Cortex of kidney (tissue), 1 donor: ENCODE data around the gene ABHD17C.
"Not testable (repeated sequence)": the region's sequence is repeated elsewhere in the genome, so short reads cannot be mapped to it uniquely, and the experiment has no call there.

Experiments
- DNase-seq: peaks from one replicate; lab custom pipeline; 2025; lab: John Stamatoyannopoulos, UW

Gene ABHD17C

DNA sequence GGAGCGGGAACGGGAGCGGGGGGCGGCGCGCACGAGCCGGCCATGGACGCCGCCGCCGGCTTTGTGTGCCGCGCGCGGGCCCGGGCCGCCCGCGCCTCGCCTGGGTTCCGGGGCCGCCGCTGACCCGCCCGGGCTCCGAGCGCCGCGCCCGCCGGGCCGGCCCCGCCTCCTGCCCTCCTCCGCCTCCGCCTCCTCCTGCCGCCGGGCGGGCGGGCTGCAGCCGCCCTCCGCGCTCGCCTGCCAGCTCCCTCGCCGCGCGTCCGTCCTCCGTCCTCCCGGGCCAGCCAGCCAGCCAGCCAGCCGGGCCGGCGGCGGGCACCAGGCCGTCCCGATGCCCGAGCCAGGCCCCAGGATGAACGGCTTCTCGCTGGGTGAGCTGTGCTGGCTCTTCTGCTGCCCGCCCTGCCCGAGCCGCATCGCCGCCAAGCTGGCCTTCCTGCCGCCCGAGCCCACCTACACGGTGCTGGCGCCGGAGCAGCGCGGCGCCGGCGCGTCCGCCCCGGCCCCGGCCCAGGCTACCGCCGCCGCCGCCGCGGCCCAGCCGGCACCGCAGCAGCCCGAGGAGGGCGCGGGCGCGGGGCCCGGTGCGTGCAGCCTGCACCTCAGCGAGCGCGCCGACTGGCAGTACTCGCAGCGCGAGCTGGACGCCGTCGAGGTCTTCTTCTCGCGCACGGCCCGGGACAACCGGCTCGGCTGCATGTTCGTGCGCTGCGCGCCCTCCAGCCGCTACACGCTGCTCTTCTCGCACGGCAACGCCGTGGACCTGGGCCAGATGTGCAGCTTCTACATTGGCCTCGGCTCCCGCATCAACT, at the start of gene ABHD17C:
Gene ABHD17C, plus strand, starts transcription at position 212 of the 812 bp plus-strand sequence. Its CDS starts 120 bp downstream, at position 332.
- no peak for DNase-seq

DNA sequence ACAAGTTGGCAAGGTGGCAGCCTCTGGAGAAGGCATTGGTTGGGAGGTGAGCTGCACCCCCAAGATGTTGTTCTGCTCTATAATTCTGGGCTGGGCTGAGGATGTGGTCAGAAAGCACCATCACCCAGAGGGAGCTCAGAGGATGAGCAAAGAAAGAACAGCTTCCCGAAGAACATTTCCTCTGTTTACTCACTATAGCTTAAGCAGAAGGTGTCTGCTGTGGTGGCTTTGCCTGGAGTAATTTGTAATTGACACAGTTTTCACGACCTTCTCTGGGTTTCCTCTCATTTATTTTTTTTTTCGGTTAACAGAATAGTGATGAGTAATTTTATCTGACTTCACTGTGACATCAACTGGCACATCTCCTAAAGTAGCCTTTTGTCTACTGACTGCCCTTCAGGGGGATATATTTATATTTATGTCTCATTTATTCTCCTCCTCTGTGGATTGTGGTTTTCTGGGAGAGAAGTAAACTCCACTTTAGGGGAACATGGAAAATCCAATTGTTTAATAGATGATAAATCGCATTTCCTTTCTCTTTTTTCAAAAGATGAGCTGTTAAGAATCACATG, 49.5 kb upstream of the ABHD17C start:
- DNase-seq = no peak

DNA sequence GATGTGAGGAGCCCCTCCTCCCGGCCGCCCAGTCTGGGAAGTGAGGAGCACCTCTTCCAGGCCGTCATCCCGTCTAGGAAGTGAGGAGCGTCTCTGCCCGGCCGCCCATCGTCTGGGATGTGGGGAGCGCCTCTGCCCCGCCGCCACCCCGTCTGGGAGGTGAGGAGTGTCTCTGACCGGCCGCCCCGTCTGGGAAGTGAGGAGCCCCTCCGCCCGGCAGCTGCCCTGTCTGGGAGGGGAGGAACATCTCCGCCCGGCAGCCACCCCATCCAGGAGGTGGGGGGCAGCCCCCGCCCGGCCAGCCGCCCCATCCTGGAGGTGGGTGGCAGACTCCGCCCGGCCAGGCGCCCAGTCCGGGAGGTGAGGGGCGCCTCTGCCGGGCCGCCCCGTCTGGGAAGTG, 47.7 kb upstream of the ABHD17C start:
- DNase-seq = not testable (repeated sequence)

- DNase-seq = no peak
Measured at GRCh38 chr15:80654299-80654698, 40.8 kb upstream of the ABHD17C start.

DNA sequence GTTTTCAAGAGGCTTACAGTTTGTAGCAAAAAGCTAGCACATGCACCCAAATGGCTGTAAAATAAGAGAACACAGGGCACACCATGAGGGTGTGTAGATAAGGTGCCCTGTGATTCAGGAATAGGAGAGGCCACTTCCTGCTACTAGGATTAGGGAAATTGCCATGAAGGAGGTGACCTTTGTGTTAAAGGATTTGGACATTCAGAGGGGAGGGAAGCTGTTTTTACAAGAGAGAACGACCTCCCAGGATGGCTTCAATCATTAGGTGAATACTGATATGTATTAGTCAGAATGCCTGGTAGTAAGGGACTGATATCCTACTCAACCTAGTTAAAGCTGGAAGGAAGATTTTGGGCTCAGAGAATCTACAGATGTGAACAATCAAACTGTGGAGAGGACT, 35.7 kb upstream of the ABHD17C start:
- DNase-seq = no peak

DNA sequence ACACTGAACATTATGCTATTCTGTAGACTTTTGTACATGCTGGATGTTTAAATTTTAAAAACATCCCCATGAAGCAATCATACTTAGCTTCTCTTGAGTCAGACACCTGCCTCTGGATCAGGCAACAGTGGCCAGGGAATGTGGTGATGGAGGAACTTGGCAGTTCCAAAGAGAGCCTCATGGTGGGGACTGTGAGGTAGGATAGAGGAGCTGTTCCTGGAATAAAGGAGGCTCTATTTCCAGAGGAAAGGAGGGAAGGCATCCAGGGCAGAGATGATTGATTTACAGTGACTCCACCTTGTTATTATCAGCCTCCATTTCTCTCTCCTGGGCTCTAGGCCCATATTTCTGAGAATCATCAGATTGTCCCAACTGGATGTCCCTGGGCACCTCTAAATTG, 35.0 kb upstream of the ABHD17C start:
- no peak for DNase-seq

DNA sequence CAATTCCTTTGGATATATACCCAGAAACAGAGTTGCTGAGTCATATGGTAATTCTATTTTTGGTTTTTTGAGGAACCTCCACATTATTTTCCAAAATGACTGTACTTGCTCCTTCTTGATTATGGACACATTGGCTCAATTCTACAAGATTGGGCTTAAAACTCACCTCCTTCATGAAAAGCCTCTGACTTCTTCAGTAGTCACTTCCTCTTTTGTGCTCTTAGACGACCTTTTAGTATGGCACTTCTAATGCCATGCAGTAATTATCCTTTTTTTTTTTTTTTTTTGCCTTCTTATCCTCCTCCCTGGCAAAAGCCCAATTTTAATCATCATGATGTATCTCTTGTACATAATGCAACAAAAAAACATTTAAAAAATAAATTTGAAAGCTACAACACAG, 33.0 kb upstream of the ABHD17C start:
- no peak for DNase-seq

DNA sequence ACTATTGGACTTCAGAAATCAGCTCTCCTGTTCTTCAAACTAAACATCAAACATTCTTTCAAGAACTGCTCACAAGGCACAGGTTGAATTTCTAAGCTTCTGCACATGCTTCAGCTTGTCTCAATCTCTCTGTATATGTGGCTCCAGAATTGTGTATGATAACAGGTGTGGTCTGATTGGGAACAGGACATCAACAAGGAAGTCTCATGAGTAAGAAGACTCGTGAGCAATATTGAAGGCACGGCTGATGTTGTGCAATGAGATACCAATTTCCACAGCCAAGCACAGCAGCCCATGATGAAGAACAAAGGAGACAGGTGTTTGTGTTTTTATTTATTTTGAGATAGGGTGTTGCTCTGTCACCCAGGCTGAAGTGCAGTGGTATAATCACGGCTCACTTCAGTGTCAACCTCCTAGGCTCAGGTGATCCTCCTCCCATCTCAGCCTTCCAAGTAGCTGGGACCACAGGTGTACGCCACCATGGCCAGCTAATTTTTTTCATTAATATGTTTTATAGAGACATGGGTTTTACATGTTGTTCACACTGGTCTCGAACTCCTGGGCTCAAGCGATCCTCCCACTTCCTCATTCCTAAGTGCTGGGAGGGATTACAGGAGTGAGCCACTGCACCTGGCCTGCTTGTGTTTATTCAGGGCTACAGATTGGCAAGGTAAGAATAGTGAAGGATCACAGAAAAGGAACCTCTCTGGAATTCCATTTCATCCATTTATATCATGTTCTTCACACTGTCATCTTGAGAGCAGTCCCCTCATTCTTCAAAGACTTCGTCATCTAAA, 32.2 kb upstream of the ABHD17C start:
- DNase-seq = no peak

DNA sequence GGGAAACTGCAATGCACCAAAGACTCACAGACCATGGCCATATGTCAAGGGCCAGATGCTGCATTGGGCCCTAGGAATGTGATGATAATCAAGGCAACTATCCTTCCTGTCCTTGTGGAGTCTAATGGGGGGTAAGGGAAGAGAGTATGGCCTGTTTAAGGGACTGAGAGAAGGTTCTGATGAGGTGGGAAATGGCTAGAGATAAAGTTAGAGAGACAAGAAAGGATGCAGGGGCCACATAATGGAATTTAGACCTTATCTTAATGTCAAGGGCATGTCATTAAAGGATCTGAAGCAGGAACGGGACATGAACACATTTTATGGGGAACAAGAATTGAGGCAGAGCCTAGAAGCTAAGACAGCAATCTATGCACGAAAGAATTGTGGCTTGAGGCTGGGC, 30.0 kb upstream of the ABHD17C start:
- DNase-seq = no peak

- DNase-seq = no peak
Measured at GRCh38 chr15:80667936-80668335, 27.2 kb upstream of the ABHD17C start.

GRCh38 chr15:80668546-80669236, 26.4 kb upstream of the ABHD17C start:
- DNase-seq = no peak

DNA sequence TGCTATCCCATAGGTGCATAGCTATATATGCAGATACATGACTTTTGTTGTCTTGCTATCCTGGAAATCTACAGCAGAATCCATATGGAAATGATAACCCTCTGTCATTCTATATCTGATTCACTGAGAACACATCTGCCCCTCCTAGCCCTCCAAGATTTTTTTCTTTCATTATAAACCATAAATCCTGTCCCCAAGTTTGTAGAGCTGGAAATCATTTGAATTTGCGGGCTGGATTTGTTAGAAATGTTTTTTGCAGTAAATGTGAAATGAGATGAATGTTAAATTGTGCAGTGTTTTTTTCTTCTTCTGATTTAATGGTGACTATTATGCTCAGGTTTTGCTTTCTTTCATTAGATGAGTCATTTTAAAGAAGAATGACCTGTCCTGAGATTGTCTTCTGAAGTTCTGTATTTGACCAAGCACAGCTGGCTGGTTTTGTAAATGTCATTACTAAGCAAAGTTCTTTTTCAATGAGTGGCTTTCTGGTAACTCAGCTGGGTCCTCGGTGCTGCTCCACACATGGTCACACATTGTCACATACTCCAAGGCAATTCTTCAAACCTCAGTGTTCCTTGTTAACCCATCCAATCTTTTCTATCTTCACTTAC, 25.3 kb upstream of the ABHD17C start:
- no peak for DNase-seq

DNA sequence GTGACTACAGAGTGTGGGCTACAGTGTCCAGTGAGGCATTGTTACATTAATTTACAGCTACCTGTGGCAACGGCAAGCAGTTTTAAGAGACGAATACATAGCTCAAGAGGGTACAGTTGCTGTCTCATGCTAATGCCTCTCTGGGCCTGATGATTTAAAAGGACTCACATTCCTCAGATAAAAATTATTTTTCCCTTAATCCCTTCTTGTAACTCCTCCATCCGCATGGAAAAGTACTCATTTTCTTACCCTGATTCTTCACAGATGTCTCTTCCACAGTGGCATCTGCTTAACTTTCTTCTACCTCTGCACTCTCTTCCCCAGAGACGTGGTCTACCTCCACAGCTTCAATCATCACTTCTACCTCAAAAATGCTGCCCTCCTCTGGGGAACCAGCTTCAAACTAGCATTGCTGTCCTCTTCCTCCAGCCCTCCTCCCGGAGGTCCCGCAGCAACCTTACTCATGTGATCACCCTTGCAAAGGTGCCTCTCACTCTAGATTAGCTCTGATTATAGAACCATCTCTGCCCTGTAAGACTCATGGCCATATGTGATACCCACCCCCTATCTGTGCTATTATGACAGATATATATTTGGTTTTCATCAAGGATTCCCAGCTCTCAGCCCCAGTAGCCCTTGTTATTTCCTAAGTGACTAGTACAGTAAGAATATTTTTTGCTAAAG, 21.4 kb upstream of the ABHD17C start:
- no peak for DNase-seq

GRCh38 chr15:80674245-80674614, 20.9 kb upstream of the ABHD17C start:
- DNase-seq = no peak

DNA sequence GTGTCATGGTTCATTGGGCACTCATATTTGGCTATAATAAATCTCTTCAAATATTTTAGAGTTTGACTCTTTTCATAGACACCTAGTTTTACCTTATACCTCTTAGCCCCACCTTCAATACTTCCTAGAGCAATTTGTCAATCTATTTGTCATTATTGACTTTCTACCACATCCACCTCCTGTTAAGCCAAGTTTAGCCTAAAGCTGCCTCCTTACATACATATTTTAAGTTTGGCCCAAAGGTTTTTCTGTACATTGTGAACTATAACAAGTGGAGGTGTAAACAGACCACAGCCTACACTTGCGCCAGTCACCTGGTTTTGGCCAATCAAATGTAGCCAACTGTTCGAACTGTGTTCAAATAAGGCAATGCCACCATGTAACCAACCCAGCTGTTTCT, 18.1 kb upstream of the ABHD17C start:
- DNase-seq = no peak

GRCh38 chr15:80679167-80679803, 15.8 kb upstream of the ABHD17C start:
- DNase-seq = no peak

- DNase-seq = no peak
Measured at GRCh38 chr15:80679804-80680175, 15.3 kb upstream of the ABHD17C start.

GRCh38 chr15:80682201-80682600, 12.9 kb upstream of the ABHD17C start:
- DNase-seq = no peak

- DNase-seq = no peak
Measured at GRCh38 chr15:80684697-80685096, 10.4 kb upstream of the ABHD17C start.

GRCh38 chr15:80685628-80686027, 9.5 kb upstream of the ABHD17C start:
- no peak for DNase-seq

DNA sequence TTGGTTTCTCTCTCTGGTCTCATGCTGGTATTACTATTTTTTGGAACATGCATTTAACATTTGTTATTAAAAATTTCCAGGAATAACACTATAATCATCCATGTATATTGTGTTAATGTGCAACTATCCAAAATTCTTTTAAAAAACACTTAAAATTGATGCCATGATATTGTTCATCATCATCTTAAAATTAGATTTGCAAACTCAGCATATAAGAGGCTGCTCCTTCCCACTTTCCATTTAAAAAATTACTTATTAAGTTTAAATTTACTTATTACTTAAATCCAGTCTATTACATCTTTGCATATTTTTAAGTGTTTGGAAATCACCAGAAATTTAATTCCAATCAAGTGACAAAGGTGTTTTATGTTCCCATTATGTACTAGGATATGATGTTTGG, 5.8 kb upstream of the ABHD17C start:
- no peak for DNase-seq
